Measurements from ENCODE around the gene NUBPL.
"Not testable (repeated sequence)": the region's sequence is repeated elsewhere in the genome, so short reads cannot be mapped to it uniquely, and the experiment has no call there.

Gene NUBPL

DNA sequence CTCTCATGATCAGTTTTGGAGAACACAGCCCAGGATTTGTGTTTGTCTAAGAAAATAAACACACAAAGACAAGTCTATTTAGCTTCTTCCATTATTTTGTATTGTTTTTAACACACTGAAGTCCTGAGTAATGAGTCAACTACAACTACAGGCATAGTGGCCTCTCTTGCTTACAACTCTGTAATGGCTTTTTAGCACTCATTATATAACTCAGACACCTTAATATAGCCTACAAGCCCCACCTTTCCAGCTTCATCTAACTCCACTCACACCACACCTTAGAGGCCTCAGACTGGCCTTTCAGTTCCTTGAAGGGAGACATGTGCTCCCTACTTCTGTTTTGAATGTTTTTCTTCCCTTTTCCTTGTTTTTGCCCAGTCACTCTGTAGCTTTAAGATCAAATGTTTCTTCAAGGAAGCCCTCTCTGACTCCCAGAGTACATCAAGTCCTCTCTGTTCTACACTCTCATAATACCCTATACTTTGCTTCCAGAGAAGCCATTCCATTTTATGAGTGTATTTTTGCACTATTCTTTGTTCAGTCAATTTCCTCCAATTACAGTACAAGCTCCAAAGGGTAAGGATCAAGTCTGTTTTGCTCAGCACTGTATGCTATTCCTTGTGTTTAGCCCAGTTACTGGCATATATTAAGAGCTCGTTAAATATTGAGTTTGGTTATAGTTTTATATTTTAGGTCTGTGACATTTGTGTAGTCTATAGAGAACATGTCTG, 282.3 kb downstream of the NUBPL start:
- H3K27ac ChIP-seq, result no peak overlapping the region
- TF ChIP-seq, protein P1, sequence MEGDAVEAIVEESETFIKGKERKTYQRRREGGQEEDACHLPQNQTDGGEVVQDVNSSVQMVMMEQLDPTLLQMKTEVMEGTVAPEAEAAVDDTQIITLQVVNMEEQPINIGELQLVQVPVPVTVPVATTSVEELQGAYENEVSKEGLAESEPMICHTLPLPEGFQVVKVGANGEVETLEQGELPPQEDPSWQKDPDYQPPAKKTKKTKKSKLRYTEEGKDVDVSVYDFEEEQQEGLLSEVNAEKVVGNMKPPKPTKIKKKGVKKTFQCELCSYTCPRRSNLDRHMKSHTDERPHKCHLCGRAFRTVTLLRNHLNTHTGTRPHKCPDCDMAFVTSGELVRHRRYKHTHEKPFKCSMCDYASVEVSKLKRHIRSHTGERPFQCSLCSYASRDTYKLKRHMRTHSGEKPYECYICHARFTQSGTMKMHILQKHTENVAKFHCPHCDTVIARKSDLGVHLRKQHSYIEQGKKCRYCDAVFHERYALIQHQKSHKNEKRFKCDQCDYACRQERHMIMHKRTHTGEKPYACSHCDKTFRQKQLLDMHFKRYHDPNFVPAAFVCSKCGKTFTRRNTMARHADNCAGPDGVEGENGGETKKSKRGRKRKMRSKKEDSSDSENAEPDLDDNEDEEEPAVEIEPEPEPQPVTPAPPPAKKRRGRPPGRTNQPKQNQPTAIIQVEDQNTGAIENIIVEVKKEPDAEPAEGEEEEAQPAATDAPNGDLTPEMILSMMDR (IDR thresholded peaks at IDR 0.05), result no peak
- TF ChIP-seq ZFX (IDR thresholded peaks at IDR 0.05; ENCODE audit: borderline replicate concordance), result no peak

DNA sequence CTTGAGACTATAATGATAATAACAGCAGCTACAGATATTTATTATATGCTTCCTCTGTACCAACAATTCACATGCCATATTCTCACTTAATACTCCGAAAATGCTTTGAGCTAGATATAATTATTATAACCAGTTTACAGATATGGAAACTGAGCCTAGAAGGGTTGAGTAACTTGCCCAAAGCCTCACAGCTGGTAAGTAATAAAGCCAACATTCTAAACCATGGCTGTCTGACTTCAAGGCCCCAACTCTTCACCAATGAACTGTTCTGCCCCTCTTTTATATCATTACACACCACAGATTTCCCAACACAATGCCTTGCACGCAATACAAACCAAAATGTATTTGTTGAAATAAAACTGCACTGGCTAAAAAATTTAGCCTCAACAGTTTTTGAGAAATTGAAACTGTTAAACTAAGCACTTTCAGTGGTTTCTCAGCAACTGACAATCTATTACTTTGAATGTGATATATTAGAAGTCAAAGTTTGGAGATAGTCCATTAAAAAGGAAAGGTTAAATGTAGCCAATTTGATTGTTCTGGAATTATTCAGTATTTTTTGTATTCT, 293.4 kb downstream of the NUBPL start:
- no peak overlapping the region for H3K27ac ChIP-seq
- TF ChIP-seq, protein P1 (IDR thresholded peaks at IDR 0.05), result no peak
- TF ChIP-seq ZFX (IDR thresholded peaks at IDR 0.05; ENCODE audit: borderline replicate concordance), result no peak

DNA sequence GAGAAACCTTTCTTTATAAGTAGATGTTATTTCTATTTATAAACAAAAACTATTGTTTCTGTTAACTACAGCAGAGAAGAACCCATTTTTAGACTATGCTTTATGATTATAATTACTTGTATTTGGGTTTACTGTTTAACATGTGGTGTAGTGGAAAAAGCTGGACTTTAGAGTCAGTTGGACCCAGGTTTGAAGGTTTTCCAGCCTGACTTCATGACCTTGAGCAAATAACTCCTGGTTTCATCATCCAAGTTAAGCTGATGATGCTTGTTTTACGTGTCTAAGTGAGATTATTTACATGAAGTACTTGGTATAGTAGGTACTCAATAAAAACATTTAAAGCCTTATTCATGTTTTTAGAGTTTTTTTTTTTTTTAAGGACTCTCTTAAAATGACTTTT, 294.1 kb downstream of the NUBPL start:
- H3K27ac ChIP-seq, result no peak overlapping the region
- no peak for TF ChIP-seq ZFX (IDR thresholded peaks at IDR 0.05; ENCODE audit: borderline replicate concordance)
- TF ChIP-seq, protein P1 (IDR thresholded peaks at IDR 0.05), result no peak

DNA sequence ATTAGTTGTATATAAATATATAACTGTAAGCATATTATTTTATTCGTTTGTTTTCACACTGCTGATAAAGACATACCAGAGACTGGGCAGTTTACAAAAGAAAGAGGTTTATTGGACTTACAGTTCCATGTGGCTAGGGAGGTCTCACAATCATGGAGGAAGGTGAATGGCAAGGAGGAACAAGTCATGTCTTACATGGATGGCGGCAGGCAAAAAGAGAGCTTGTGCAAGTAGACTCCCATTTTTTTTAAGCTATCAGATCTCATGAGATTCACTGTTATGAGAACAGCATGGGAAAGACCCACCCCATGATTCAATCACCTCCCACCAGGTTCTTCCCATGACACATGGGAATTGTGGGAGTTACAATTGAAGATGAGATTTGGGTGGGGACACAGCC, 294.8 kb downstream of the NUBPL start:
- H3K27ac ChIP-seq, result not testable (repeated sequence)

DNA sequence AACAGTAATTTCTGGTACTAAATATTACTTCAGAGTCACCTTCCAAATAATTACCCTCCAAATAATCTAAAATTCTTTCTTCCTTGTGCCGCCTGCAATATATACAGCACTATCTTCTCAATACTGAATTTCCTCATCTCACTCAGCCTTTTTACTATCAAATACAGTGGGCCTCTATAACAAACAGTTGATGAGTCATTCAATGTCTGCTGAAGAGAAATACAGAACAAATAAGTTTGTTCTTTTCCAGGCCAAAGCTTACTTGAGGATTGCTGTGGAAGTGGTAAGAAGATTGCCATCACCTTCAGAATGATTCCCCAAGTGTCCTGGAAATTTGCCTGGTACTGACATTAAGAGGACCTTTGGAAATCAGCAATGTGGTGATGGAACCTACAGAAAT, 297.7 kb downstream of the NUBPL start:
- TF ChIP-seq, protein P1 (IDR thresholded peaks at IDR 0.05), result no peak
- no peak overlapping the region for H3K27ac ChIP-seq

DNA sequence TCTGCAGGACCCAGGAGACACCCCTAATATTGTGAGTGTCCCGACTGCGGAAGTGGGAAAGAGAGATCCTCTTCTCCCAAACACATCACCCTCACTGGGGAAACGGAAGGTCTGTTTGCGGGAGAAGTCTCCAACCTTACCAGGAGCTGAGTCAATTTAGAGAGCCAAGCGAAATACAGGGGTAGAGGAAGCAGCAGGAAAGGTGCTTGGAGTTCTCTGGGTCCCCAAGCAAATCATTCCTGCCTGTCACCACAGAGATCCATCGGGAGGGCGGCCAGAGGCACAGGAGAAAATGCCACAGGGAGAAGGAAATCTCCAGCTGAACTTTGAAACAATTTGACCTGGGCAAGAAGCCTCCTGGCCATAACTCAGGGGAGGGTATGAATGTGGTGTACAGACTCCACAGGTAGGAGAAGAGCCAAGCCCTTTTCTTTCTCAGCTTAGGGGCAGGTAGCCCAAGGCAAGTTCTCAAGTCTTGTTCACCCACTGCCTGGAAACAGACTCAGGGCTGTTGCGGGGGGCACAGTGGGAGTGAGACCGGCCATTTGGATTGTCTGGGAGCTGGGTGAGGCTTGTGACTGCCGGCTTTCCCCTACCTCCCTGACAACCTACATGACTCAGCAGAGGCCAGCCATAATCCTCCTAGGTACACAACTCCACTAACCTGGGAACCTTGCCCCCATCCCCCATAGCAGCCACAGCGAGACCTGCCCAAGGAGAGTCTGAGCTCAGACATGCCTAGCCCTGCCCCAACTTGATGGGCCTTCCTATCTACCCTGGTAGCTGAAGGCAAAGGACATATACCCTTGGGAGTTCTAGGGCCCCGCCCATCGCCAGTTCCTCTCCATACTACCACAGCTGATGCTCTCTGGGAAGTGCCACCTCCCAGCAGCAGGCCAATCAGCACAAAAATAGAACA, 304.0 kb downstream of the NUBPL start:
- H3K27ac ChIP-seq, result no peak overlapping the region
- TF ChIP-seq, protein P1 (IDR thresholded peaks at IDR 0.05), result no peak

DNA sequence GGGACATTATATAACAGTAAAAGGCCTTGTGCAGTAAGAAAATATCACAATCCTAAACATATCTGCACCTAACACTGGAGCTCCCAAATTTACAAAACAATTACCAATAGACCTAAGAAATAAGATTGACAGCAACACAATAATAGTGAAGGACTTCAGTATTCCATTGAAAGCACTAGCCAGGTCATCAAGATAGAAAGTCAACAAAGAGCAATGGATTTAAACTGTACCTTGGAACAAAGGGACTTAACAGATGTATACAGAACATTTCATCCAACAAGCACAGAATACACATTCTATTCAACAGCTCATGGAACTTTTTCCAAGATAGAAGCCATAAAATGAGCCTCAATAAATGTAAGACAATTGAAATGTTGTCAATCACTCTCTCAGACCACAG, 306.4 kb downstream of the NUBPL start:
- no peak for TF ChIP-seq ZFX (IDR thresholded peaks at IDR 0.05; ENCODE audit: borderline replicate concordance)
- TF ChIP-seq, protein P1 (IDR thresholded peaks at IDR 0.05), result no peak
- H3K27ac ChIP-seq, result no peak overlapping the region

DNA sequence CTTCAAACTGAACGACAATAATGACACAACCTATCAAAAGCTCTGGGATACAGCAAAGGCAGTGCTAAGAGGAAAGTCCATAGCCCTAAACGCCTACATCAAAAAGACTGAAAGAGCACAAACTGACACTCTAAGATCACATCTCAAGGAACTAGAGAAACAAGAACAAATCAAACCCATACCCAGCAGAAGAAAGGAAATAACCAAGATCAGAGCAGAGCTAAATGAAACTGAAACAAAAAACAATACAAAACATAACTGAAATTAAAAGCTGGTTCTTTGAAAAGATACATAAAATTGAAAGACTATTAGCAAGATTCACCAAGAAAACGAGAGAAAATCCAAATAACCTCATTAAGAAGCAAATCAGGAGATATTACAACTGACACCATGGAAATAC, 306.9 kb downstream of the NUBPL start:
- not testable (repeated sequence) for H3K27ac ChIP-seq

Measured in 22Rv1 (cell line).